Stimulated activated CD4-positive, alpha-beta T cell treated with anti-CD3 and anti-CD28 coated beads, Interleukin-15, amount 100 ng/mL, for 48 hours (primary cell): Measurements from ENCODE around the gene PAIP2.
A peak's percentile ranks its signal among the peaks of the same experiment; 100 is the strongest.
"Not testable (repeated sequence)": the region's sequence is repeated elsewhere in the genome, so short reads cannot be mapped to it uniquely, and the experiment has no call there.

Experiments used
- DNase-seq, 2 donors: peaks; one replicate each; pipeline ENCODE4 v3.0.0-alpha.2; 2020; ENCODE audit warnings: low read depth in 2 of 2

The PAIP2 gene

GRCh38 chr5:139391570-139392323, 50.1 kb downstream of the PAIP2 start:
- no peak for DNase-seq

GRCh38 chr5:139392324-139392677, 50.6 kb downstream of the PAIP2 start:
- no peak for DNase-seq

- peak; percentile 81 to 84 for DNase-seq
Observed at GRCh38 chr5:139392678-139393496, 51.2 kb downstream of the PAIP2 start.

GRCh38 chr5:139393497-139394122, 52.0 kb downstream of the PAIP2 start:
- no peak for DNase-seq

- peak in 1 of 2 donors; percentile 67 for DNase-seq
Observed at GRCh38 chr5:139394123-139394653, 52.5 kb downstream of the PAIP2 start.

GRCh38 chr5:139394654-139395566, 53.3 kb downstream of the PAIP2 start, which contains the start of gene PROB1:
Gene PROB1, minus strand, starts transcription at chr5:139395104. Its CDS starts 23 bp downstream, at chr5:139395081.
- DNase-seq, result no peak

GRCh38 chr5:139395844-139396640, 54.4 kb downstream of the PAIP2 start:
- no peak for DNase-seq

- no peak for DNase-seq
Observed at GRCh38 chr5:139396691-139397090, 55.0 kb downstream of the PAIP2 start.

GRCh38 chr5:139397921-139398320, 56.3 kb downstream of the PAIP2 start:
- DNase-seq, result no peak

- DNase-seq, result no peak
Observed at GRCh38 chr5:139399501-139400121, 58.0 kb downstream of the PAIP2 start.

GRCh38 chr5:139401546-139401945, 59.9 kb downstream of the PAIP2 start:
- DNase-seq, result no peak

GRCh38 chr5:139402561-139403158, 61.0 kb downstream of the PAIP2 start:
- no peak for DNase-seq

- DNase-seq, result no peak
Observed at GRCh38 chr5:139403418-139403786, 61.7 kb downstream of the PAIP2 start.

- peak; percentile 98 to 99 for DNase-seq
Observed at GRCh38 chr5:139403787-139404483, 62.3 kb downstream of the PAIP2 start, which contains the start of gene SPATA24. Gene SPATA24, minus strand, starts transcription at chr5:139404089. Its CDS starts 29 bp downstream, at chr5:139404060.

- no peak for DNase-seq
Observed at GRCh38 chr5:139404484-139404840, 62.8 kb downstream of the PAIP2 start.

GRCh38 chr5:139406963-139407362, 65.3 kb downstream of the PAIP2 start:
- no peak for DNase-seq

- DNase-seq, result no peak
Observed at GRCh38 chr5:139407517-139407916, 65.9 kb downstream of the PAIP2 start.

GRCh38 chr5:139408191-139408590, 66.5 kb downstream of the PAIP2 start:
- DNase-seq, result no peak

- DNase-seq, result not testable (repeated sequence)
Observed at GRCh38 chr5:139409116-139409515, 67.5 kb downstream of the PAIP2 start.
